ENCODE results near the gene SCNN1A.

The SCNN1A gene

DNA sequence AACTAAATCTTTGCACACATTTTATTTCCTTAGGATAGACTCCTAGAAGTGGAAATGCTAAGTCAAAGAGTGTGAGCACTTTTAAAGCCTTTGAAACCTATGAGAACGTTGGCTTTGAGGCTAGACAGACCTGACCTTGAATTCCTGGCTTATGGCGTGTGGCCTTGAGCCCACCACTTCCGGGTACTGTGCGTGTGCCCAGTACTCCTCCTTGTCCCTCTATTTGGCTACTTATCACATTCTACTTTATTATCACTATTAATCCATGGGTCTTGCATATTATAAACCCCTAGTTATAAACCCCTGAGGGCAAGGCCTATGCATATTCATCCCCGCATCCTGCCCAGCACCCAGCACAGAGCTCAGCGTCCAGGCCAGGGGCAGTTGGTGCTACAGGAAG lies 43.4 kb upstream of the SCNN1A start:
- in situ Hi-C loops (cut with HindIII; ENCODE audit: low pct_ligation_motif_present, low sequenced_read_pairs): no loop called here

DNA sequence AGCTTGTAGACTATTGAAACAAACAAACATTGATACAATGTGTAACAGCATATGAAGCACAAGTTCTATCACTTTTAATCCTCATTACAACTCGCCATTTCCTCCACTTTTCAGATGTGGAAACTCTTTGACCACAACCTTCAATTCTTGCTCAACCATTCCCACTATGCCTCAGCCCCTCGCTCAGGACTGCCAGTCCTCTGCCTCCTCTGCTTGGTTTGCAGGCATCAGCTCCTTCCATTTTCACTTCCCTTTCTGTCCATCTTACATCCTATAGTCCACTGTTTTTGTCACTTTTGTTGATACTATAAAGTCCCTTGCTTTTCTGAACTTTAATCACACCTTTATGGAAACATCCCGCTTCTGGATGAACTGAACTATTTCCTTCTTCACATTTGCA lies 41.2 kb upstream of the SCNN1A start:
- no peaks in the 10 kb centered on the region for H3K27me3 ChIP-seq (replicated peaks)
- no peak overlapping the region for H3K4me3 ChIP-seq (ENCODE audit: low read depth, low read length)
- in situ Hi-C loops (cut with HindIII; ENCODE audit: low pct_ligation_motif_present, low sequenced_read_pairs): no loop called here
- TF ChIP-seq, protein P1, sequence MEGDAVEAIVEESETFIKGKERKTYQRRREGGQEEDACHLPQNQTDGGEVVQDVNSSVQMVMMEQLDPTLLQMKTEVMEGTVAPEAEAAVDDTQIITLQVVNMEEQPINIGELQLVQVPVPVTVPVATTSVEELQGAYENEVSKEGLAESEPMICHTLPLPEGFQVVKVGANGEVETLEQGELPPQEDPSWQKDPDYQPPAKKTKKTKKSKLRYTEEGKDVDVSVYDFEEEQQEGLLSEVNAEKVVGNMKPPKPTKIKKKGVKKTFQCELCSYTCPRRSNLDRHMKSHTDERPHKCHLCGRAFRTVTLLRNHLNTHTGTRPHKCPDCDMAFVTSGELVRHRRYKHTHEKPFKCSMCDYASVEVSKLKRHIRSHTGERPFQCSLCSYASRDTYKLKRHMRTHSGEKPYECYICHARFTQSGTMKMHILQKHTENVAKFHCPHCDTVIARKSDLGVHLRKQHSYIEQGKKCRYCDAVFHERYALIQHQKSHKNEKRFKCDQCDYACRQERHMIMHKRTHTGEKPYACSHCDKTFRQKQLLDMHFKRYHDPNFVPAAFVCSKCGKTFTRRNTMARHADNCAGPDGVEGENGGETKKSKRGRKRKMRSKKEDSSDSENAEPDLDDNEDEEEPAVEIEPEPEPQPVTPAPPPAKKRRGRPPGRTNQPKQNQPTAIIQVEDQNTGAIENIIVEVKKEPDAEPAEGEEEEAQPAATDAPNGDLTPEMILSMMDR (IDR thresholded peaks at IDR 0.05; ENCODE audit: low read depth, low read length, missing control alignments): no peak
- H3K36me3 ChIP-seq (replicated peaks): no peaks in the 10 kb centered on the region
- no peak overlapping the region for H3K27ac ChIP-seq
- no peak for DNase-seq

More for the DNA sequence above, 43.4 kb upstream of the SCNN1A start:
- H3K36me3 ChIP-seq (replicated peaks): no peaks in the 10 kb centered on the region
- H3K27me3 ChIP-seq (replicated peaks): no peaks in the 10 kb centered on the region
- no peak for DNase-seq
- H3K27ac ChIP-seq: no peak overlapping the region
- H3K4me3 ChIP-seq (ENCODE audit: low read depth, low read length): no peak overlapping the region
- TF ChIP-seq, protein P1 (IDR thresholded peaks at IDR 0.05; ENCODE audit: low read depth, low read length, missing control alignments): no peak

DNA sequence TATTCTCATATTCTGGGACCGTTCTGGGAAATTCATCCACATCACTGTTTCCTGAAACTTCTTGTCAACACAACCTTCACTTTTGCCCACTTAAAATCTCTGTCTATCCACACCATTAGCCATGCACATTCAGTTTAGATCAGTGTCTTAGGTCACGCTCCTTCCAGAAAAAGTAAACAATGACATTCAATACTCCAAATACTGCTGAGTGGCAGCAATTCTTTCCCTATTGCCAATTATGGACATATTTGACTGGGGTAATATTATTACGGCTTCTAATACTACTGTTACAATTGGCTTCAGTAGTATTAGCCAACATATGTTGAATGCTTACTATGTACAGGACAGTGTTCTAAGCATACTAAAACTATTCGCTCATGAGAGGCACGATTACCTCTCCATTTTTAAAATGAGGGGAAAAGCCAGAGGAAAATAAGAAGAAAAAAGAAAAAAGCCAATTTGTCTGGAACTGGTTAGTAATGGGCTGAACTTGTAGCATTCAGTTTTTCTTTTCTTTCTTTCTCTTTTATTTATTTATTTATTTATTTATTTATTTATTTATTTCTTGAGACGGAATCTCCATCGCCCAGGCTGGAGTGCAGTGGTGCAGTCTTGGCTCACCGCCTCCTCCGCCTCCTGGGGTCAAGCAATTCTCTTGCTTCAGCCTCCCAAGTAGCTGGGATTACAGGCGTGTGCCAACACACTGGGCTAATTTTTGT lies 32.0 kb upstream of the SCNN1A start:
- H3K4me3 ChIP-seq (ENCODE audit: low read depth, low read length): no peak overlapping the region
- no peaks in the 10 kb centered on the region for H3K27me3 ChIP-seq (replicated peaks)
- in situ Hi-C loops (cut with HindIII; ENCODE audit: low pct_ligation_motif_present, low sequenced_read_pairs): no loop called here
- DNase-seq: no peak
- H3K27ac ChIP-seq: no peak overlapping the region
- H3K36me3 ChIP-seq (replicated peaks): no peaks in the 10 kb centered on the region
- TF ChIP-seq, protein P1 (IDR thresholded peaks at IDR 0.05; ENCODE audit: low read depth, low read length, missing control alignments): no peak

DNA sequence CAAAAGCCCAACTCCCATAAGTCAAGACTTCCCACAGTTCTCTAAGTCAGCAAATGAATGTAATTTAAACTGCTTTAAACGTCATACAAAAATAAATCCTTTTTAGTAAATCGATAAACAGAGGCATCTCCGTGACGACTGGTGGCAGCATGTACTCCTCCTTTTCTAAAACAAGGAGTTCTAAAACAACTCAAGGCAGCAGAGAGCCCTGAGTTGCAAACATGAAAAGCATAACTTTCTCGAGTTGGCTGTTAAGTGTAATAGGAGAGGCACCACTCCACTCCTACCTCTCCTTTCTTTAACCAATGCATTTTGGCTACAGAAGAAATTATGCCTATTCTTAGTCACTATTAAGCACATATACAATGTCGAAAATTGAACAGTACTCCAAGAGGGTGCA lies 30.6 kb upstream of the SCNN1A start:
- no peaks in the 10 kb centered on the region for H3K36me3 ChIP-seq (replicated peaks)
- DNase-seq: no peak
- TF ChIP-seq, protein P1 (IDR thresholded peaks at IDR 0.05; ENCODE audit: low read depth, low read length, missing control alignments): no peak
- H3K27ac ChIP-seq: no peak overlapping the region
- no peaks in the 10 kb centered on the region for H3K27me3 ChIP-seq (replicated peaks)
- no peak overlapping the region for H3K4me3 ChIP-seq (ENCODE audit: low read depth, low read length)
- in situ Hi-C loops (cut with HindIII; ENCODE audit: low pct_ligation_motif_present, low sequenced_read_pairs): no loop called here

DNA sequence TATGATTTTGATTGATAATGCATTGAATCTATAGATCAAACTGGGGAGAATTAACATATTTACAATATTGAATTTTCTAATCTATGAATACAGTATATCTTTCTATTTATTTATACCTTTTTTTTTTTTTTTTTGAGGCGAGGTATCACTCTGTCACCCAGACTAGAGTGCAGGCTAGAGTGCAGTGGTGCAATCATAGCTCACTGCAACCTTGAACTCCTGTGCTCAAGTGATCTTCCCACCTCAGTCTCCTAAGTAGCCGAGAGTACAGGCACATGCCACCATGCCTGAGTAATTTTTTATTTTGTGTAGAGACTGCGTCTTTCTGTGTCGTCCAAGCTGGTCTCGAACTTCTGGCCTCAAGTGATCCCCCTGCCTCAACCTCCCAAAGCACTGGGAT lies 29.0 kb upstream of the SCNN1A start:
- no peak for DNase-seq
- no peaks in the 10 kb centered on the region for H3K27me3 ChIP-seq (replicated peaks)
- no peak overlapping the region for H3K4me3 ChIP-seq (ENCODE audit: low read depth, low read length)
- H3K27ac ChIP-seq: no peak overlapping the region
- in situ Hi-C loops (cut with HindIII; ENCODE audit: low pct_ligation_motif_present, low sequenced_read_pairs): no loop called here
- no peaks in the 10 kb centered on the region for H3K36me3 ChIP-seq (replicated peaks)
- TF ChIP-seq, protein P1 (IDR thresholded peaks at IDR 0.05; ENCODE audit: low read depth, low read length, missing control alignments): no peak

All from brain microvascular endothelial cell (primary cell).